ENCODE results near the gene SPATA45.

SPATA45 gene

GRCh38 chr1:212825798-212826452 lies 21.5 kb downstream of the SPATA45 start:
- Histone ChIP-seq H3K27me3 (ENCODE audit: control insufficient read depth, insufficient read depth, low read length) (no peaks in the 10 kb centered on the region), H3K4me3 (ENCODE audit: low read length) (no peak overlapping the region), H3K9me3 (ENCODE audit: control insufficient read depth, low read length) (peaks cover 6% of the 10 kb centered on the region), H3K9ac (ENCODE audit: low read length) (no peak overlapping the region), H3K4me1 (ENCODE audit: control insufficient read depth, insufficient read depth, low read length) (peaks cover 4% of the 10 kb centered on the region), H3K36me3 (ENCODE audit: control insufficient read depth, insufficient read depth, low read length) (no peaks in the 10 kb centered on the region)

GRCh38 chr1:212824201-212824600 lies 23.2 kb downstream of the SPATA45 start:
- H3K4me3 ChIP-seq (ENCODE audit: low read length) = no peak overlapping the region
- no peaks in the 10 kb centered on the region for H3K36me3 ChIP-seq (ENCODE audit: control insufficient read depth, insufficient read depth, low read length)
- H3K9ac ChIP-seq (ENCODE audit: low read length) = no peak overlapping the region
- H3K27me3 ChIP-seq (ENCODE audit: control insufficient read depth, insufficient read depth, low read length) = no peaks in the 10 kb centered on the region
- H3K9me3 ChIP-seq (ENCODE audit: control insufficient read depth, low read length) = peaks cover 6% of the 10 kb centered on the region
- peaks cover 4% of the 10 kb centered on the region for H3K4me1 ChIP-seq (ENCODE audit: control insufficient read depth, insufficient read depth, low read length)

- Histone ChIP-seq H3K9ac (ENCODE audit: low read length) (no peak overlapping the region), H3K4me1 (ENCODE audit: control insufficient read depth, insufficient read depth, low read length) (peaks cover 4% of the 10 kb centered on the region), H3K36me3 (ENCODE audit: control insufficient read depth, insufficient read depth, low read length) (no peaks in the 10 kb centered on the region), H3K4me3 (ENCODE audit: low read length) (no peak overlapping the region), H3K9me3 (ENCODE audit: control insufficient read depth, low read length) (peaks cover 6% of the 10 kb centered on the region), H3K27me3 (ENCODE audit: control insufficient read depth, insufficient read depth, low read length) (no peaks in the 10 kb centered on the region)
These were observed 24.5 kb downstream of the SPATA45 start for GRCh38 chr1:212822956-212823355.

- peaks cover 9% of the 10 kb centered on the region for H3K4me1 ChIP-seq (ENCODE audit: control insufficient read depth, insufficient read depth, low read length)
- peaks cover 2% of the 10 kb centered on the region for H3K9me3 ChIP-seq (ENCODE audit: control insufficient read depth, low read length)
- no peak overlapping the region for H3K4me3 ChIP-seq (ENCODE audit: low read length)
- H3K9ac ChIP-seq (ENCODE audit: low read length) = no peak overlapping the region
- no peaks in the 10 kb centered on the region for H3K27me3 ChIP-seq (ENCODE audit: control insufficient read depth, insufficient read depth, low read length)
- H3K36me3 ChIP-seq (ENCODE audit: control insufficient read depth, insufficient read depth, low read length) = no peaks in the 10 kb centered on the region
These were observed 26.5 kb downstream of the SPATA45 start for GRCh38 chr1:212820969-212821368.

- Histone ChIP-seq H3K27me3 (ENCODE audit: control insufficient read depth, insufficient read depth, low read length) (no peaks in the 10 kb centered on the region), H3K9ac (ENCODE audit: low read length) (no peak overlapping the region), H3K4me3 (ENCODE audit: low read length) (no peak overlapping the region), H3K4me1 (ENCODE audit: control insufficient read depth, insufficient read depth, low read length) (peaks cover 14% of the 10 kb centered on the region), H3K36me3 (ENCODE audit: control insufficient read depth, insufficient read depth, low read length) (no peaks in the 10 kb centered on the region), H3K9me3 (ENCODE audit: control insufficient read depth, low read length) (no peaks in the 10 kb centered on the region)
These were observed 27.7 kb downstream of the SPATA45 start for GRCh38 chr1:212819726-212820125.

- Histone ChIP-seq H3K9me3 (ENCODE audit: control insufficient read depth, low read length) (no peaks in the 10 kb centered on the region), H3K4me3 (ENCODE audit: low read length) (no peak overlapping the region), H3K27me3 (ENCODE audit: control insufficient read depth, insufficient read depth, low read length) (no peaks in the 10 kb centered on the region), H3K4me1 (ENCODE audit: control insufficient read depth, insufficient read depth, low read length) (peaks cover 17% of the 10 kb centered on the region), H3K9ac (ENCODE audit: low read length) (no peak overlapping the region), H3K36me3 (ENCODE audit: control insufficient read depth, insufficient read depth, low read length) (no peaks in the 10 kb centered on the region)
These were observed 30.7 kb downstream of the SPATA45 start for GRCh38 chr1:212816567-212817278.

GRCh38 chr1:212814537-212815334 lies 32.7 kb downstream of the SPATA45 start:
- Histone ChIP-seq H3K9me3 (ENCODE audit: control insufficient read depth, low read length) (no peaks in the 10 kb centered on the region), H3K9ac (ENCODE audit: low read length) (no peak overlapping the region), H3K4me1 (ENCODE audit: control insufficient read depth, insufficient read depth, low read length) (peaks cover 17% of the 10 kb centered on the region), H3K27me3 (ENCODE audit: control insufficient read depth, insufficient read depth, low read length) (no peaks in the 10 kb centered on the region), H3K4me3 (ENCODE audit: low read length) (no peak overlapping the region), H3K36me3 (ENCODE audit: control insufficient read depth, insufficient read depth, low read length) (no peaks in the 10 kb centered on the region)

GRCh38 chr1:212805767-212806166 lies 41.7 kb downstream of the SPATA45 start:
- Histone ChIP-seq H3K27me3 (ENCODE audit: control insufficient read depth, insufficient read depth, low read length) (no peaks in the 10 kb centered on the region), H3K9me3 (ENCODE audit: control insufficient read depth, low read length) (no peaks in the 10 kb centered on the region), H3K4me3 (ENCODE audit: low read length) (no peak overlapping the region), H3K4me1 (ENCODE audit: control insufficient read depth, insufficient read depth, low read length) (no peaks in the 10 kb centered on the region), H3K36me3 (ENCODE audit: control insufficient read depth, insufficient read depth, low read length) (no peaks in the 10 kb centered on the region), H3K9ac (ENCODE audit: low read length) (no peak overlapping the region)

GRCh38 chr1:212797681-212798080 lies 49.8 kb downstream of the SPATA45 start:
- Histone ChIP-seq H3K9ac (ENCODE audit: low read length) (no peak overlapping the region), H3K27me3 (ENCODE audit: control insufficient read depth, insufficient read depth, low read length) (no peaks in the 10 kb centered on the region), H3K36me3 (ENCODE audit: control insufficient read depth, insufficient read depth, low read length) (no peaks in the 10 kb centered on the region), H3K4me3 (ENCODE audit: low read length) (no peak overlapping the region), H3K4me1 (ENCODE audit: control insufficient read depth, insufficient read depth, low read length) (peaks cover 9% of the 10 kb centered on the region), H3K9me3 (ENCODE audit: control insufficient read depth, low read length) (no peaks in the 10 kb centered on the region)

GRCh38 chr1:212794561-212795014 lies 52.9 kb downstream of the SPATA45 start:
- no peak overlapping the region for H3K4me3 ChIP-seq (ENCODE audit: low read length)
- H3K9ac ChIP-seq (ENCODE audit: low read length) = no peak overlapping the region

GRCh38 chr1:212792396-212792908 lies 55.0 kb downstream of the SPATA45 start:
- Histone ChIP-seq H3K36me3 (ENCODE audit: control insufficient read depth, insufficient read depth, low read length) (no peaks in the 10 kb centered on the region), H3K27me3 (ENCODE audit: control insufficient read depth, insufficient read depth, low read length) (no peaks in the 10 kb centered on the region), H3K4me1 (ENCODE audit: control insufficient read depth, insufficient read depth, low read length) (peaks cover 11% of the 10 kb centered on the region), H3K4me3 (ENCODE audit: low read length) (peak overlapping the region; percentile 83), H3K9ac (ENCODE audit: low read length) (peak overlapping the region; percentile 95), H3K9me3 (ENCODE audit: control insufficient read depth, low read length) (no peaks in the 10 kb centered on the region)

More at GRCh38 chr1:212794561-212795014, 52.9 kb downstream of the SPATA45 start:
- H3K36me3 ChIP-seq (ENCODE audit: control insufficient read depth, insufficient read depth, low read length) = no peaks in the 10 kb centered on the region
- H3K4me1 ChIP-seq (ENCODE audit: control insufficient read depth, insufficient read depth, low read length) = peaks cover 11% of the 10 kb centered on the region
- no peaks in the 10 kb centered on the region for H3K27me3 ChIP-seq (ENCODE audit: control insufficient read depth, insufficient read depth, low read length)
- no peaks in the 10 kb centered on the region for H3K9me3 ChIP-seq (ENCODE audit: control insufficient read depth, low read length)

Data from mucosa of stomach (tissue), 1 donor.